OCI-M2 (cell line): ENCODE measurements around the gene ASB15.

ENCODE experiments used
- DNase-seq: peaks from one replicate; lab custom pipeline; 2025; ENCODE audit not compliant: unreplicated experiment; lab: John Stamatoyannopoulos, UW

ASB15 gene

GRCh38 chr7:123594813-123595241 is 6.8 kb upstream of the ASB15 start:
- DNase-seq = no peak

DNA sequence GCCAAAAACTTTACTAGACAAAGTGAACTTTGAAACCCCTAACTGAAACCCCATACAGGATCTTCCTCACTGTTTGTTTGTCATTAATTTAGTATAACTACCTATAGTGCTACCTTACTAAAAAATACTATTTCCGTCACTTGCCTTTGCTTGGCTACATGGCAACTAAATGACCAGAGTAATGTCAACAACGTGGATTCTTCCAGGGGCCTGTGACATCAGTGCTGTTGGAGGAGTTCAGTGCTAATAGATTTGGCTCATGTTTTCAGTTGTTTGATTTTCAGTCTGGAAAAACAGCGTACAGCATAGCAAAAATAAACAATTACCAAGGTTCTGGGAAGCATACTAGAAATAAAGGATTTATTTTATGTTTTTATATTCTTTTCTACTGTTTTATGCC is 3.0 kb upstream of the ASB15 start:
- DNase-seq = no peak

DNA sequence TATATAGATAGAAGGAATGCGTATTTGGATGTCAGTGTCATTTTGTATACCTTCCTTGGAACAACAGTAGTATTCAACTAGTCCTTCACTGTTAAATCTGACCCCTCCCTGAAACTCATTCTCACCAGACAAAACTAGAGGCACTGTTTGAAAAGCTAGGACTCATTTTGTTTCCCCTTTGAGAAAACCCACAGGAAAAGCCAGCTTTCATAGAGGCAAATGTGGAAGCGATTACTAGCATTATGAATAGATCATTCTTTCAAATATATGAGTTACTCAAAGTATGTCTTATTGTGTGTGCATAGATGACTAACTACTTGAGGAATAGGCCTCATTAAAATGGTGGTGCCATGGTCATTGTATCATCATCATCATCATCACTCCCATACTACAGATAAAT is 1.9 kb upstream of the ASB15 start:
- DNase-seq = no peak

DNA sequence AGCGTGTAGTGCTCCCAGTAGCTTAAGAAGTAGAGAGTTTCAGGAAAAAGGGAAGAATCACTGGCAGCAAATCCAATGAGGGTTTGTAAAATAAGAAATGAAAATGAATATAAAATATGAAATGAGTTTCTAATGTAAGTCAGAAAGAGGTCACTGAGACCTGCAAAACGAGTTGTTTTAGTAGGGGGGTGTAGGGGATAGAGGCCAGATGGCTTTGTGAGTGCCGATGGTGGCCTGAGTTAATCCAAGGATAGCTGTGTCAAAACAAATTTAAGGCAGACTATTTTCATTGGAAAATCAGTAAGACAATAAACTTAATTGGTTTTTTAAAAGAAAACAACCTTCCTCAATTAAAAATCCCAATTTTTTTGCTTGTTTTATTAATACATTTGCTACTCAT is 745 bp upstream of the ASB15 start:
- DNase-seq = no peak

GRCh38 chr7:123602648-123603047 is 1.0 kb downstream of the ASB15 start:
- DNase-seq = no peak

DNA sequence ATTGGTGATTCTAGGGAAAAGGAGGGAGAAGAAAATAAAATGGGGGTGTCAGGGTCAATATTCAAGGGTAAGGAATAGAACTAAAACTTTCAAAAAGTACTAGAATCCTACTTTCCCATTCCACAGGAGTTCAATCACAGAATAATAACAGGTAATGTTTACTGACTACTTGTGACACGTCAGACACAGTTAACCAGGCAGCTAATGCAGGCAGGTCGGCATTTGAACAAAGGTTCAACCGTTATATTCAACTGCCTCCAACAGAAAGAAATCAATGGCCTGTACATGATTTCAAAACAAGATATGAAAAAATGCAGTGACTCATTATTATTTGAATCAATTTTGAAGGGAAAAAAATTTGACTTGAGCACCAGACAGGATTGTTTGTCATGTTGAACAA is 3.1 kb downstream of the ASB15 start:
- no peak for DNase-seq

DNA sequence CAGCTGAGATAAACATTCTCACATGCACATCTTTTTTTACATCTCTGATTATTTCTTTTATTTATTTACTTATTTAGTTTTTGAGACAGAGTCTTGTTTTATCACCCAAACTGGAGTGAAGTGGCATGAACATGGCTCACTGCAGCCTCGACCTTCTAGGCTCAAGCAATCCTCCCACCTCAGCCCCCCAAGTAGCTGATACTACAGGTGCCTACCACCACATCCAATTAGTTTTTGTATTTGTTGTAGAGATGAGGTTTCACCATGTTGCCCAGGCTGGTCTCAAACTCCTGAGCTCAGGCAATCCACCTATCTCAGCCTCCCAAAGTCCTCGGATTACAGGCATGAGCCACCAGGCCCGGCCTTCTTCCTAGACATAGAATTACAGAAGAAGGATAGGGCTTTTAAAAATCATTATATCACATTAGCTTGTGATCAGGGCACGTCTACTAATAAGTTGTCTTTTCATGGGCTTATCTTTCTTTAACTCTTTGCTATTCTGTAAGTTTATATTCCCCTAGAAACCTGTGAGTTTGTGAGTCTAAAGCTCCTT is 5.9 kb downstream of the ASB15 start:
- DNase-seq = no peak

GRCh38 chr7:123608991-123609882 is 7.6 kb downstream of the ASB15 start:
- no peak for DNase-seq

DNA sequence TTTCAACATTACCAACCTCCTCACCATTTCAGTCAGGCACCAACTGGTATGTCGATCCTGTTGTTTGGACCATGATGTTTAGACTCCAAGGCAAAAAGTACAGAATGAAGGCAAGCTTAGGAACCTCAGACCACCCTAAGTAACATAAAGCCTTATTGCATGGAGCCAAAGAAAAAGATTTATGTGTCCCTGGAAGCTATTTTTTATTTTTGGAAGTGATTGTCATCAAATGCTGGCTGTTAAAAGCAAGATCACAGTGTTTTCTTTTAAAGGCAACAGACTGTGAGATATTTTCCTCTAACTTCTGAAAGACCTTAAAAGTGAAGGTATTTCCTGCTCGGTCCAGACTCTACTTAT is 8.2 kb downstream of the ASB15 start:
- no peak for DNase-seq

GRCh38 chr7:123612024-123612423 is 10.4 kb downstream of the ASB15 start:
- no peak for DNase-seq

- DNase-seq = no peak
Observed at GRCh38 chr7:123615344-123615743, 13.7 kb downstream of the ASB15 start.

GRCh38 chr7:123616223-123616622 is 14.6 kb downstream of the ASB15 start:
- no peak for DNase-seq

DNA sequence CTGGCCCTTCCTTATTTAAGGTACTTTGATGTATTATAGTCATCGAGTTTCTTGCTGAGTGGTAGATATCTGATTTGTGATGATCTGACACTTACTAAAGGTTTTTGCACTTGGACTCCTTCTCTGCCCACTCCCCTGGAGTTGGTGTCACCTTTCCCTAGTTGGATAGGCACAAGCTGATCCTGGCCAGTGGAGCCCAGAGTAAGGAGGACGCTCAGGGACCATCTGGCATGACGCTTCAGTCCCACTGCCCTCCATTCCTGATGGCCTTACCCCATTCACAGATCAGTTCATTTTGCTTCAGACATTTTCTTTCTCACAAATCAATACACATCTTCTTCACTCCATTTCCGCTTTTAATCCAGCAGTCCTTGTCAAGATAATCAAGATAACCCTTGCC is 20.1 kb downstream of the ASB15 start:
- no peak for DNase-seq

- DNase-seq = no peak
Observed at GRCh38 chr7:123622660-123623386, 21.2 kb downstream of the ASB15 start.

GRCh38 chr7:123624527-123625183 is 23.0 kb downstream of the ASB15 start:
- no peak for DNase-seq

- DNase-seq = no peak
Observed at GRCh38 chr7:123625254-123625653, 23.6 kb downstream of the ASB15 start.

GRCh38 chr7:123627851-123628250 is 26.2 kb downstream of the ASB15 start:
- DNase-seq = no peak

- DNase-seq = no peak
Observed at GRCh38 chr7:123628829-123629228, 27.2 kb downstream of the ASB15 start.

DNA sequence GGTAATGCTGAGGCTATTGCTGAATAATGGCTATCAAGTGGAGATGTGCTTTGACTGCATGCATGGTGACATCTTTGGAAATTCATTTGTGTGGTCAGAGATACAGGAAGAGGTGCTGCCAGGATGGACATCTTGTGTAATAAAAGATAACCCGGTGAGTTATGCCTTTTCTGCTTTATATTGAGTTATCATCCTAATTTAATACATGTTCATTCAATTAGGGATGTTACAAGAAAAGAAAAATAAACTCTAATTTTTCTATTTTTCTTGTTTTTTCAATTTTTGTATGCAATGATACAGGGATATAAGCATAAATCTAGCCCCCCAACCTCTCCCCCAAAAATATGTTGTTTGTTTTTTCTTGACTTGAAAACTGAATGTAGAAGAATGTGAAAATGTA is 27.7 kb downstream of the ASB15 start:
- no peak for DNase-seq

GRCh38 chr7:123632808-123633207 is 31.2 kb downstream of the ASB15 start:
- DNase-seq = no peak

DNA sequence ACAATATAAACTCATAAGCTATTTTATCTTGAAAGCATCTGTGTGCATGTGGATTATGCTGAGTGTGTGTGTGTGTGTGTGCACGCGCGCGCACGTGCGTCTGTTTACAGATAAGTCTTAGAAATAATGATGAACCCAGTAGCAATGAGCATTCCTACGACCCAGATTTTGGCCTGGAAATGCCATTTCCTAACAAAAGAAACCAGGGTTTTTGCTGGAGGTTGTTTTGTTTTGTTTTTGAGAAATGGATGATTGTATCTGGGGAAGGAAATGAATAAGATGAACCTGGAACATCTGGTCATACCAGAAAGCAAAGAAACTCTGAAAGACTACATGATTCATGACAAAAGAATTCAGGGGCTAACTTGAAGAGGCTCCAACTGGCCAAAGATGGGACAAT is 31.9 kb downstream of the ASB15 start:
- DNase-seq = no peak
